Endothelial cell of umbilical vein (primary cell): ENCODE measurements around the gene C1orf159. TPM values are rescaled to one million over a fixed set of nuclear protein-coding genes. Genes with fewer than 3 reads are reported as not detected.

Experiments used
- BruUV-seq: library from RNA; stranded (reverse); fragments of 400-500 nt; replicated peaks from 2 replicates; lab custom pipeline; 2021; lab: Mats Ljungman, UMichigan
- CTCF ChIA-PET: fragments of 300-600, 350-600 bp; sonication (Branson Sonifier 250); formaldehyde crosslinking; loops from one replicate; lab custom pipeline; 2021; ENCODE audit warnings: antibody characterized with exemption, inconsistent platforms; lab: Charles Lee
- POLR2A ChIA-PET: fragments of 300-600, 350-600 bp; sonication (Branson Sonifier 250); formaldehyde crosslinking; loops from one replicate; lab custom pipeline; 2021; ENCODE audit warnings: antibody characterized with exemption, inconsistent platforms; lab: Charles Lee
- DNase-seq: peaks from one replicate; pipeline ENCODE4 v3.0.0-alpha.2; 2011; ENCODE audit warnings: low read depth, low spot score
- FAIRE-seq: peaks from 2 replicates; lab custom pipeline; 2011; peaks lifted over from hg19 to GRCh38; lab: Jason Lieb, UNC
- H2AFZ ChIP-seq: 2 replicates; pipeline ENCODE4 v1.6.0; 2012; ENCODE audit warnings: low read depth, low read length, control low read depth, inconsistent platforms
- H3K27ac ChIP-seq: 2 replicates; pipeline ENCODE4 v1.5.1; 2011; ENCODE audit warnings: low read depth, mild to moderate bottlenecking, control low read depth, low read length, moderate library complexity; ENCODE audit not compliant: insufficient read depth
- H3K27me3 ChIP-seq, 2 experiments: 2 replicates each; pipeline versions ENCODE4 v1.6.0 to v1.6.1; 2011; ENCODE audit warnings: low read length in 2 of 2, mixed read lengths in 1 of 2; ENCODE audit not compliant: control insufficient read depth in 2 of 2, insufficient read depth in 2 of 2
- H3K36me3 ChIP-seq, 2 experiments: 2 replicates in 1 of 2; 3 replicates in 1 of 2; pipeline ENCODE4 v1.5.1; 2011; ENCODE audit warnings: low read length in 2 of 2, mild to moderate bottlenecking in 1 of 2, moderate library complexity in 1 of 2; ENCODE audit not compliant: control insufficient read depth in 2 of 2, insufficient read depth in 2 of 2; ENCODE audit errors: extremely low read depth in 1 of 2
- H3K4me1 ChIP-seq: 3 replicates; pipeline ENCODE4 v1.5.1; 2011; ENCODE audit warnings: mild to moderate bottlenecking, low read length; ENCODE audit not compliant: control insufficient read depth, insufficient read depth; ENCODE audit errors: extremely low read depth
- H3K4me2 ChIP-seq: 2 replicates; pipeline ENCODE4 v1.6.1; 2011; ENCODE audit warnings: low read length, control low read depth, mixed read lengths; ENCODE audit not compliant: insufficient read depth
- H3K4me3 ChIP-seq, 3 experiments: fragments of 200-600 bp in 1 of 3; sonication (generic), shearing (Covaris generic) in 1 of 3; replicated peaks in 1 of 3; 2 replicates each; pipeline ENCODE4 v1.5.1; 2011 to 2016; ENCODE audit warnings: control low read depth in 3 of 3, low read length in 3 of 3, mild to moderate bottlenecking in 2 of 3, inconsistent platforms in 1 of 3, low read depth in 1 of 3, moderate library complexity in 1 of 3; ENCODE audit not compliant: insufficient read depth in 1 of 3
- H3K79me2 ChIP-seq: 2 replicates; pipeline ENCODE4 v1.6.0; 2012; ENCODE audit warnings: low read length, inconsistent platforms; ENCODE audit not compliant: control insufficient read depth, insufficient read depth
- H3K9ac ChIP-seq: replicated peaks from 2 replicates; pipeline ENCODE3; 2011; ENCODE audit warnings: low read length, control low read depth; ENCODE audit not compliant: insufficient read depth; ENCODE audit errors: extremely low read depth
- H3K9me1 ChIP-seq: replicated peaks from 3 replicates; pipeline ENCODE4 v1.6.0; 2011; ENCODE audit warnings: mild to moderate bottlenecking, low read length; ENCODE audit not compliant: control insufficient read depth, insufficient read depth; ENCODE audit errors: extremely low read depth
- H3K9me3 ChIP-seq: replicated peaks from 2 replicates; pipeline ENCODE4 v1.5.1; 2012; ENCODE audit warnings: low read length, inconsistent platforms; ENCODE audit not compliant: control insufficient read depth, insufficient read depth
- H4K20me1 ChIP-seq: replicated peaks from 2 replicates; pipeline ENCODE3; 2011; ENCODE audit warnings: mild to moderate bottlenecking, low read length; ENCODE audit not compliant: control insufficient read depth, insufficient read depth; ENCODE audit errors: extremely low read depth
- GATA2 ChIP-seq: IDR thresholded peaks from 2 replicates; pipeline ENCODE4 v1.7.0; 2011; ENCODE audit warnings: low read depth, mild to moderate bottlenecking, moderate library complexity, mixed read lengths, low read length; ENCODE audit not compliant: insufficient read length, insufficient read depth
- JUN ChIP-seq: IDR thresholded peaks from 2 replicates; pipeline ENCODE4 v1.6.1; 2011; ENCODE audit warnings: borderline replicate concordance, low read depth; ENCODE audit not compliant: insufficient read length, insufficient read depth
- MYC ChIP-seq: IDR thresholded peaks from one replicate; pipeline ENCODE4 v1.6.1; 2011; ENCODE audit warnings: mild to moderate bottlenecking, low read depth, low read length
- POLR2A ChIP-seq: IDR thresholded peaks from 2 replicates; pipeline ENCODE4 v1.6.1; 2012; ENCODE audit warnings: low read depth, mild to moderate bottlenecking, control low read depth, low read length
- POLR2AphosphoS5 ChIP-seq: IDR thresholded peaks from 2 replicates; pipeline ENCODE4 v1.6.1; 2012; ENCODE audit warnings: low read depth, mild to moderate bottlenecking, control low read depth, low read length, moderate library complexity; ENCODE audit not compliant: insufficient read depth
- dilution Hi-C: fragments of 300-500 bp; cut with MboI; formaldehyde crosslinking; loops from one replicate; pipeline ENCODE4 v1.15.0; 2019; ENCODE audit warnings: low sequenced_read_pairs; ENCODE audit not compliant: extremely low pct_ligation_motif_present
- intact Hi-C: fragments of 100-400 bp; cut with micrococcal nuclease; formaldehyde crosslinking; loops from one replicate; pipeline ENCODE4 v1.10.0; 2022
- polyA plus RNA-seq, 4 experiments: library from polyadenylated mRNA; depleted of rRNA in 3 of 4; stranded (reverse) in 3 of 4; unstranded in 1 of 4; fragments of >200 nt; gene quantifications; 2 replicates each; pipeline versions ENCODE4 v1.2.1 to v1.2.3, GENCODE V29; 2011 to 2012; ENCODE audit warnings: missing spikeins in 1 of 4
- total RNA-seq: library from RNA; stranded (reverse); gene quantifications from 2 replicates; pipeline ENCODE4 v1.2.3, GENCODE V29; 2021
- TF ChIP-seq, protein P1 (sequence below): IDR thresholded peaks from 2 replicates; pipeline ENCODE4 v1.6.1; 2011; ENCODE audit not compliant: insufficient read depth, insufficient read length
- TF ChIP-seq, protein P2 (sequence below), 2 donors: IDR thresholded peaks; 1 replicate in 1 of 2; 2 replicates in 1 of 2; pipeline ENCODE4 v1.5.1; 2011; ENCODE audit warnings: low read length in 2 of 2, mild to moderate bottlenecking in 2 of 2, moderate library complexity in 2 of 2, control low read depth in 1 of 2, inconsistent platforms in 1 of 2, low read depth in 1 of 2; ENCODE audit not compliant: insufficient read depth in 1 of 2; ENCODE audit errors: extremely low read depth in 1 of 2

The C1orf159 gene
- total and polyA plus RNA-seq, 2 donors (not counting 3 experiments of a cell fraction or from before 2014, with no cell fraction given) = 16.1 to 20.1 TPM

DNA sequence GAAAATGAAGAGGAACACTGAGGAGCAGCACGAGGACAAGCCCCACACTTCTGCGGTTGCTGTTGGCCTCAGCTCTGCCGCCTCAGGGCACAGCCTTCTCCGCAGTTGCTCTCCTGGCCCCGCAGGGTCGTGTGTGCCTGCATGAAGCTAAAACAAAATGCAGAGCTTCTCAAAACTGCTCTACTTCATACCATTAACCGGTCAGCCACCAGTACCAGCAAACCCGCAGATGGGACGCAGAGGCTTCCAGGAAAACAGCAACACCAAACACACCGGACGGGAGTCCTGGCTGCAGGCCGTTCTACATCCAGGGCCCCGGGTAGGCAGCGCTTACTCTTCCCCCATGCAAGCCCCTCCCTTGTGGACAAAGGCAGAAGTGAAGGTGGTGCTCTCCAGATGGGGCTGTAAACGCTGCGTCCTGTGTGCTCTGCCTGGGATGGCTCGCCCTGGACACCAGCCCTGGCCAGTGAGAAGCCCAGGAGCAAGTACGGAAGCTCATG lies 7.1 kb upstream of the C1orf159 start:
- Histone ChIP-seq H3K9me1 (no peaks in the 10 kb centered on the region), H3K4me2 (no peak overlapping the region), H3K4me3 (no peak overlapping the region), H3K27ac (no peak overlapping the region), H2AFZ (no peak overlapping the region), H3K27me3 (peaks cover 0 to 2% of the 10 kb centered on the region in 2 experiments), H3K9ac (no peak overlapping the region), H3K4me1 (no peaks in the 10 kb centered on the region), H3K36me3 (no peaks in the 10 kb centered on the region), H4K20me1 (no peaks in the 10 kb centered on the region), H3K9me3 (no peaks in the 10 kb centered on the region), H3K79me2 (no peaks in the 10 kb centered on the region)
- no peak for DNase-seq
- no peak for FAIRE-seq
- ChIA-PET CTCF (interaction anchor here (0.6 to 6.9 kb wide), 43 partner anchors 8 to 382 kb away, joined by 3 to 286 read pairs (median 5); partner anchors contain the start of genes B3GALT6, SDF4, TNFRSF4 and TTLL10), POLR2A (interaction anchor here (1.5 kb wide), 1 partner anchor 169 kb away, joined by 4 read pairs; no protein-coding TSS in a partner anchor)
- no TSS peak for BruUV-seq
- TF ChIP-seq, protein P1, sequence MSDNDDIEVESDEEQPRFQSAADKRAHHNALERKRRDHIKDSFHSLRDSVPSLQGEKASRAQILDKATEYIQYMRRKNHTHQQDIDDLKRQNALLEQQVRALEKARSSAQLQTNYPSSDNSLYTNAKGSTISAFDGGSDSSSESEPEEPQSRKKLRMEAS = no peak
- TF ChIP-seq GATA2 (no peak), POLR2A (no peak), JUN (no peak), POLR2AphosphoS5 (no peak), MYC (no peak)
- TF ChIP-seq, protein P2, sequence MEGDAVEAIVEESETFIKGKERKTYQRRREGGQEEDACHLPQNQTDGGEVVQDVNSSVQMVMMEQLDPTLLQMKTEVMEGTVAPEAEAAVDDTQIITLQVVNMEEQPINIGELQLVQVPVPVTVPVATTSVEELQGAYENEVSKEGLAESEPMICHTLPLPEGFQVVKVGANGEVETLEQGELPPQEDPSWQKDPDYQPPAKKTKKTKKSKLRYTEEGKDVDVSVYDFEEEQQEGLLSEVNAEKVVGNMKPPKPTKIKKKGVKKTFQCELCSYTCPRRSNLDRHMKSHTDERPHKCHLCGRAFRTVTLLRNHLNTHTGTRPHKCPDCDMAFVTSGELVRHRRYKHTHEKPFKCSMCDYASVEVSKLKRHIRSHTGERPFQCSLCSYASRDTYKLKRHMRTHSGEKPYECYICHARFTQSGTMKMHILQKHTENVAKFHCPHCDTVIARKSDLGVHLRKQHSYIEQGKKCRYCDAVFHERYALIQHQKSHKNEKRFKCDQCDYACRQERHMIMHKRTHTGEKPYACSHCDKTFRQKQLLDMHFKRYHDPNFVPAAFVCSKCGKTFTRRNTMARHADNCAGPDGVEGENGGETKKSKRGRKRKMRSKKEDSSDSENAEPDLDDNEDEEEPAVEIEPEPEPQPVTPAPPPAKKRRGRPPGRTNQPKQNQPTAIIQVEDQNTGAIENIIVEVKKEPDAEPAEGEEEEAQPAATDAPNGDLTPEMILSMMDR (IDR thresholded peaks at IDR 0.05; ENCODE audit: extremely low read depth in 1 of 2, insufficient read depth in 1 of 2, low read depth in 1 of 2, low read length in 2 of 2) = no peak
- dilution Hi-C loops = no loop called here
- intact Hi-C loops = loop anchor here (1.0 to 5.0 kb wide), 7 partner anchors 34 to 184 kb away; partner anchors contain the start of genes ACAP3, C1QTNF12 and PUSL1
